ENCODE results near the gene RPE.

RPE gene

DNA sequence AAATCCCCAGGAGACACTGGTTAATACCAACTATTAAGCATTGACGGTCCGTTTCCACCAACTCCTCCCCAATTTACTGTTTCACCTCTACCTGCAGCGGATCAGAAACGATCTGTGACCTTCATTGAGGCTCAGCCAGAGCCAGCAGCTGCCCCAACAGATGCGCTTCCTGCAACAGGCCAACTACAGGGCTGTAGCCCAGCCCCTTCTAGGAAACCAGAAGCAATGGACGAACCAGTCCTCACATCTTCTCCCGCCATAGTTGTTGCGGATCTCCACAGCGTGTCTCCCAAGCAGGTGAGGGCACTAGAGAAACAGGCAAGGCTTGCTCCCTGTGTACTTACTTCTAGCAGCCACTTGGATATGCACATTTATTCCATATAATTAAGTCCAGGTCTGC lies 8.5 kb upstream of the RPE start:
- no peak for DNase-seq
- in situ Hi-C loops (cut with HindIII; ENCODE audit: low pct_ligation_motif_present, low pct_unique_long_range_greater_than_20kb, low sequenced_read_pairs): no loop called here

DNA sequence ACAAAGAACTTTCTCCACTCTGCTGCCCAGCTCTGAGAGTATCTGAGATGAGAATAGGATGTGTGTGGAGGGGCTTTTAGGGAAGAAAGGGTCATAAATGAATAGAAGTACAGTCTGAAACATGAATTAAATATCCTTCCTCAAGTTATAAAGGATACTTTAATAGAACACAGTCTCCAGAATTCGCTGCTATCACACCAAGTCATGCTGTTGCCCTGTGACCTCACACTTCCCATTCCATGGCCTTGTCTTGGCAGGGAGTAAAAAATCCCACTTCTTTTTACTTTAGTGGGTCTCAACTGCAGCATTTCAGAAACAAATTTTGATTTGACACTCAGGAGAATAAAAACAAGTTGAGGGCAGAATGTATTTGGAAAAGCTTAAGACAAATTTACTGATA lies 3.8 kb upstream of the RPE start:
- in situ Hi-C loops (cut with HindIII; ENCODE audit: low pct_ligation_motif_present, low pct_unique_long_range_greater_than_20kb, low sequenced_read_pairs): no loop called here
- DNase-seq: no peak

DNA sequence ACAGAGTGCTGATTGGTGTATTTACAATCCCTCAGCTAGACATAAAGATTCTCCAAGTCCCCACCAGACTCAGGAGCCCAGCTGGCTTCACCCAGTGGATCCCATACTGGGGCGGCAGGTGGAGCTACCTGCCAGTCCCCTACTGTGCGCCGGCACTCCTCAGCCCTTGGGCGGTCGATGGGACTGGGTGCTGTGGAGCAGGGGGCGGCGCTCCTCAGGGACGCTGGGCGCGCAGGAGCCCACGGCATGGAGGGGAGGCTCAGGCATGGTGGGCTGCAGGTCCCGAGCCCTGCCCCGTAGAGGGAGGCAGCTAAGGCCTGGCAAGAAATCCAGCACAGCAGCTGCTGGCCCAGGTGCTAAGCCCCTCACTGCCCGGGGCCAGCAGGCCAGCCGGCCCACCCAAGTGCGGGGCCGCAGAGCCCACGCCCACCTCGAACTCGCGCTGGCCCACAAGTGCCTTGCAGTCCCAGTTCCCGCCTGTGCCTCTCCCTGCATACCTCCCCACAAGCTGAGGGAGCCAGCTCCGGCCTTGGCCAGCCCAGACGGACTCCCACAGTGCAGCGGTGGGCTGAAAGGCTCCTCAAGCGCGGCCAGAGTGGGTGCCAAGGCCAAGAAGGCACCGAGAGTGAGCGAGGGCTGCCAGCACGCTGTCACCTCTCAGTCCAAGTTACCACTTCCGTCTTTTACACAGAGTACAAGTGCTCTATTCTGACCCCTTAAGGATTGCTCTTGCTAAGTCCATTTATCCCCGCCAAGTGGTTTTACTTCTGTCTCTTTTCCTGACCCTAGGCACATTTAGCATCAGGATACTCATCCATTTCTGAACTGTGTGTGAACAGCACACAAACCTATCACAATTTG lies 1.7 kb upstream of the RPE start:
- in situ Hi-C loops (cut with HindIII; ENCODE audit: low pct_ligation_motif_present, low pct_unique_long_range_greater_than_20kb, low sequenced_read_pairs): no loop called here
- no peak for DNase-seq

DNA sequence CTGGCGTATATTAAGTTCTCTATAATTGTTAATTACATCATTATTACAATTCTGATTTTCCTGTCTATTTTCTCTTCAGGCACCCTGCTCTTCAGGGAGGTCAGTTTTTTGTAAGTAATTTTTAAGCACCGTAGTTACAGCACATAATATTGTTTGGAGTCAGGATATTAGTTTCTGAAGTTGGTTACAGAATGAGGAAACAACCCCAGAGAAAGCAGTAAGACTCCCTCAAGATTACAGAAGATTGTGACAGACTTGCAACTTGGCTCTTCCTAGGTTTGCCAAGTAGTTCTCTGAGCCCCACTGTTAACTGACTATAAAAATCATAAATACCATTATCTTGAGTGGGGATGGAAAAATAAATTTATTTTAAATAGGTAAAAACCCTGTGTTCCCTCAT lies 921 bp downstream of the RPE start:
- in situ Hi-C loops (cut with HindIII; ENCODE audit: low pct_ligation_motif_present, low pct_unique_long_range_greater_than_20kb, low sequenced_read_pairs): no loop called here
- DNase-seq: no peak

DNA sequence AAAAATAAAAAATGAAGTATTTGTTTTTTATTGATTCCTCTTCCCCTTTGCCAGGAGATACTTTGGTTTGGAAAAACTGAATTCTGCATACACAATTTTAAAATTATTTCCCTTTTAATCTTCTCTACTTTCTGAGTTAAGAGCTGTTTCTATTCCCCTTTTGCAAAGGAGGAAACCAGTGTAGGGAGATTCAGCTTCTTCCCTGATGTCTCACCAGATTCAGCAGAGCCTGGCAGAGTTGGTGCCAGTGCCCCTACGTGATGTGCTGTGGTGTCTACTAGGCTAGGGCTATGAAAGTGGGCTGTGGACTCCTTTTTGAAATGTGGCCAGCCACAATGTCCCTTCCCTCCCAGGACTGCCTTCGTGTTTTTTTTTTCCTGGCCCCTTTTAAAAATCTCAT lies 2.4 kb downstream of the RPE start:
- in situ Hi-C loops (cut with HindIII; ENCODE audit: low pct_ligation_motif_present, low pct_unique_long_range_greater_than_20kb, low sequenced_read_pairs): no loop called here
- no peak for DNase-seq

DNA sequence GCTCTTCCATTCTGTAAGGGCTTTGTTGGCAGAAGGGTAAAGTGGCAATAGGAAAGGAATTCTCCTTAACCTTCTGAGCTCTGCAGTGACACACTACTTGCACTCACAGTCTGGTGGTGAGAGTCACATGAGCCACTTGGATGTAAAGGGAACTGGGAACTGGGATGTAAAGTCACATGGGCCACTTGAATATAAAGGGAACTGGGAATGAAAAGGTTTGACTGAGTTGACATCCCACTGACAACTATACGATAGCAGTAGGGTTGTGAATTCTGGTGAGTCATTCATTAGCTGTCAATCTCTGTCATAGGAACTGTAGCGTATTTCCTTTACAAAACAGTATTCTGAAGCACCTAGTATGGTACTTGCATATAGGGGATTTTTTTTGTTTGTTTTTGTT lies 5.5 kb downstream of the RPE start:
- in situ Hi-C loops (cut with HindIII; ENCODE audit: low pct_ligation_motif_present, low pct_unique_long_range_greater_than_20kb, low sequenced_read_pairs): no loop called here
- DNase-seq: no peak

DNA sequence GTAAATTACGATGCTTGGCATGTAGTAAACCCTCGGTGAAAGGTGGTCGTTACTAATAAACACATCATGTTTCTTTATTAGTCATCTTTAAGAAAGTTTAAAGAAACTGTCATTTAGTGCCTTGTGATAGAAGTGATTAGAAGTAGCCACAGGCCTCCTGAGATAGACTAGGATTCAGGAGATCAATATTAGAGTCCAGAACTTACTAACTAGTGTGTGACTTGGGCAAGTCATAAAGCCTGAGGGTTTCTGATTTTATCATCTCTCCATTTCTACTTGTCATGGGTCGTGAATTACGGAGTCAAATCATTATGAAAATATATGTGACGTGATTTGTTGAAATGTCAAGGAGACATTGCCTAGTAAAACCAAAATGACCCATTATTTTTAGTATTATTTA lies 6.7 kb downstream of the RPE start:
- in situ Hi-C loops (cut with HindIII; ENCODE audit: low pct_ligation_motif_present, low pct_unique_long_range_greater_than_20kb, low sequenced_read_pairs): no loop called here
- DNase-seq: no peak

DNA sequence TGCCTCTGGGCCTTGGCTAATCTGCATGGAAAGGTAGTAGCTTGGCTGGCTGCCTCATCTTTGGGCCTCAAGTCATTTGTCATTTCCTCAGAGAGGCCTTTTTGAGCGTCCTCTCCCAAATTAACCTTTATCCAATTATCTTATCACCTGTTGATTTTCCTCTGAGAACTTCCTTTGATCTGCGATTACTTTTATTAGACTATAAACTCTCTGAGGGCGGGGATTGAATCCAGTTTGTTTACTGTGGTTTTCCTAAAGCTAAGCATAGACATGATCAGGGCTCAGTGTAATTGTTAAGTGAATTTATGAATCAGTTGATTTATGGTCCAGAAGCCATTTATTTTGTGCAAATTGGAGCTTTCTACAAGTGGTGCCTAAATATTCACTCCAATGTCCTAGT lies 7.5 kb downstream of the RPE start:
- no peak for DNase-seq
- in situ Hi-C loops (cut with HindIII; ENCODE audit: low pct_ligation_motif_present, low pct_unique_long_range_greater_than_20kb, low sequenced_read_pairs): no loop called here

DNA sequence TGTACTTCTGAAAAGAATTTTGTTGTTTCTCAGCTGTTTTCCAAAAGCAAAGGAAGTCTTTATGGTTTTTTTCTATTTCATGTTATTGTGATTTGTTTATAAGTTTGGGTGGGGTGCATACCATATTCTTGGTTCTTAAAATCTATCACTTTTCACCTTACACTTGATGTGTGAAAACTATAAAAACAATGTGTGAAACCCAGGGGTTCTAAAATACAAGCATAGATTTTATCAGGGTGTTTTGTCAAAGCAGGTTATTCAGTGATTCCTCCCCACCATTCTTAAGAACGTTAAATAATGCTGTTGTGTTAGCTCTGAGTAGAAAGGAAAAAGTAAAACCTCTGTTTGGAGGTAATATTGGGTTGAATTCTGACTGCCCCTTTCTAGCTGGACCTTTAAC lies 17.7 kb downstream of the RPE start:
- in situ Hi-C loops (cut with HindIII; ENCODE audit: low pct_ligation_motif_present, low pct_unique_long_range_greater_than_20kb, low sequenced_read_pairs): no loop called here
- no peak for DNase-seq

DNA sequence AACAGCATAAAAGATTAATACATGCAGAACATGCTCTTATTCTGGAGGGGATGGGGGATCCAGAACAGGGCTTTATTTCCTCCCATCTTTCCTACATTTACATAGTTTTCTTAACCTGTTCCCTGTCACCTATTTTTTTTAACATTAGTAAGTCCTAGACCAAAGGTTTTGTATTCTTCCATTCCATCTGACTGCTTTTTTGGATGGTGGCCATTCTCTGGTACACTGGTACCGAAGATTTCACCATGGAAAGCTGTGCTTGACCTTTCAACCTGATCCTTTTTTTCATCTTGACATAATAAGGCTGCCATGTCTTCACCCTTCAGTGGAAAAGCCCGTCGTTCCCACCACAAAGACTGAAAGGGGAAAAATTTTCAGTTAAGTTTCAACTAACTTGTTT lies 20.4 kb downstream of the RPE start:
- no peak for DNase-seq
- in situ Hi-C loops (cut with HindIII; ENCODE audit: low pct_ligation_motif_present, low pct_unique_long_range_greater_than_20kb, low sequenced_read_pairs): no loop called here

DNA sequence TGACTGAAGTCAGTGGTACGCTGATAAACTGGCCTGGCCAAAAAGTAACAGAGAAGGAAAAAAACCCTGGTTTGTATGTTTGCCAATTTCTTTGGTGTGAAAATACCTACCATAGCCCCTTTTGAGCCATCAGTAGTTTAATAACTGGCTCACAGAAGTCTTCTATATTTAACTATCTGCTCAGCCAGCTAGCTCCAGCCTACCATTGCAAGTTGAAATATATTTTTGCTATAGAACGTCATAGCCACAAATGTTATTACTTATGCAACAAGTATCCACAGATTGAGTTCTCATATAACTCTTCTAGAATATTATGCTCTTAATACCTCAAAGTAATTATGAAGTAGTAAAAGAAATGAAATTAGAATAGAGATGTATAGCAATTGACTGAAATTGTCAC lies 25.2 kb downstream of the RPE start:
- DNase-seq: no peak
- in situ Hi-C loops (cut with HindIII; ENCODE audit: low pct_ligation_motif_present, low pct_unique_long_range_greater_than_20kb, low sequenced_read_pairs): no loop called here

DNA sequence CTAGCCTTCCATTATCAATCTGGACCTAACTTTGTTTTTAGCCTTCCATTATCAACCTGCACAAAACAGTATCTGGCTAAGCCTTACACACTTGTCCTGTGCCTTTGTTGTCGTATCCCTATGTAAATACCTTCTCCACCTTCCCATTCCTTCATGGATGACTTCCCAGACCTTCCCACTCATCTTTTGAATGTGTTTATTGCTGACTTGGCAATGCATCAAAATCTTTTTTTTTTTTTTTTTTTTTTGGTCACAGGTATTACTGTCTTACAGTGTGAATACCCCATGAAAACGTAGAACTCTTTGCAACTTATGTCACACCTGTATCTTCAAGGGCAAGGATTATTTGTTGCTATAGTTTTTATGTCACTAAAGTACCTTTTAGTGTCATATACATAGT lies 25.7 kb downstream of the RPE start:
- in situ Hi-C loops (cut with HindIII; ENCODE audit: low pct_ligation_motif_present, low pct_unique_long_range_greater_than_20kb, low sequenced_read_pairs): no loop called here
- no peak for DNase-seq

DNA sequence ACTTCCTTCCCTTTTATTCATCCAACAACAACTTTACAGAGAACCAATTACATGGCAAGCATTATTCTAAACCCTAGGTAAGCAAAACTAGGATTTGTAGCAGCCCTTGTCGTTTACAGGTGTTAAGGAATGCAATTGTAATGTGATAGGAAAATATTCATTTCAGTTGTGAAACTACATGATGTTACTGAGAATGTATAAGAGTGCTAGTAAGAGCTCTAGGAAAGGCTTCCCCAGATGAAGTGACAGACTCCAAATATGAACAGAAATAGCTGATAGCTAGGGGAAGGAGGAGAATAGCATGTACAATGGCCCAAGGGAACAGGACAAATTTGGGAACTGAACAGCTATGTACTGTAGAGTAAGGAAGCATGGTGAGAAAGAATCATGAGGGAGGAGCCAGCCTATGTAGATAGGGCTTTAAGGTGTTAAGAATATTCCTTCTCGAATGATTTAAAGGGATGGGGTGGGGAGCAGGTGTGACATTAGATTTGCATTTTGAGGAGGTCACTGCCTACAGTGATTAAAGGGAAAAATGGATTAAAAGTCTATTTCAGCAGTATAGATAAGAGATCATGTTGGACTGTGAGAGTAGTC lies 31.7 kb downstream of the RPE start:
- no peak for DNase-seq
- in situ Hi-C loops (cut with HindIII; ENCODE audit: low pct_ligation_motif_present, low pct_unique_long_range_greater_than_20kb, low sequenced_read_pairs): no loop called here

DNA sequence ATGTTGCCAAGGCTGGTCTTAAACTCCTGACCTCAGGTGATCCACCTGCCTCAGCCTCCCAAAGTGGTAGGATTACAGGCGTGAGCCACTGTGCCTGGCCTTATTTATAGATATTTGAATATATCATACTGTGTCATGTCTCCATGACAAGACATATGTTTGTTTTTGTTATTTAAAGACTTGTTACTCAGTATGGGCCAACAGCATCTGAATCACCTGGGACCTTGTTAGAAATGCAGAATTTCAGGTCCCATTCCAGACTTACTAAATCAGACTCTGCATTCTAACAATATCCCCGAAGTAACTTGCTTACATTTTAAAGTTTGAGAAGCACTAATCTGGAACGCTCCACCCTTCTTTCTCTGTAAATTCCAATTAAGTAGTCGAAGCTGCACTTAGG lies 33.2 kb downstream of the RPE start:
- in situ Hi-C loops (cut with HindIII; ENCODE audit: low pct_ligation_motif_present, low pct_unique_long_range_greater_than_20kb, low sequenced_read_pairs): no loop called here
- DNase-seq: no peak

DNA sequence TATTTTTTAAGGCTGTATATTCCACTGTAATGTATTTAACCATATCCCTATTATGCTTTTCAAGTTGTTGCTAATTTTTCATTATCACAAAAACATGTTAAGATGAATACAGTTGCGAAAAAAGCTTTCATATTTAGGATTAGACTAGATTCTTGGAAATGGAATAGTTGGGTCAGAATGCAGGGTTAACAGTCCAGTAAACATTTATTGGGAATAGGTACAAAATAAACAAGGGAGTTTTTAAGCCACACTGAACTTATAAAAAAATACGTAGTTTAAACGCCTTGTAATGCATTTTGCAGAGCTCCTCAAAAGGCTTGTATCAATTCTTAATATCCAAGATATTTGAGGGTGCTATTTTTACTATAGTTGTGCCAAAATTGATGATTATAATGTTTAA lies 35.6 kb downstream of the RPE start:
- DNase-seq: no peak
- in situ Hi-C loops (cut with HindIII; ENCODE audit: low pct_ligation_motif_present, low pct_unique_long_range_greater_than_20kb, low sequenced_read_pairs): no loop called here

DNA sequence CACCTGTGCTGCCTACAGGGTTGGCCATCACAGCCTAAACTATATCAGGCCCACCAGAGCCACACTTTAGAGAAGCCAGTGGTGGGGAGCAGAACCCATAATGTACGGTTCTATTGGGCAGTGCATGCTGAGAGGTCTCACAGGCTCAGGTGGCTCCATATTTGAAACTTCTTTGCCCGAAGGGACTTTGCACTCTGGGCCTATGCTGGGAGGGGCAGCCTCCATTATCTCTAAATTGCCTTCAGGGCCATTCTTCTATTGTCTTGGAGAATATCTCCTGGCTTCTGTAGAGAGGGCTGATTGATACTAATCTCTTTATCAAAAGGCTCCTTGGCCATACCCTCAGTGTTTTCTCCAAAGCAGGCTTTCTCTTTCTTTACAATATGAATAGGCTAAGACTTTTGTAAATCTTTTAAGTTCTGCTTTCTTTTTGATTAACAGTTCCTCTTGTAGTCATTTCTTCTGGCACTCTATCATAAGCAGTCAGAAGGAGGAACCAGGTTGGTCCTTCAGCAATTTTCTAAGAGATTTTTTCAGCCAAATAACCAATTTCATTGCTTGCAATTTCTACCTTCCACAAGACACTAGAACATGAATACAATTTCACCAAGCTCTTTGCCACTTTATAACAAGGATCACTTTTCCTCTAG lies 44.5 kb downstream of the RPE start:
- in situ Hi-C loops (cut with HindIII; ENCODE audit: low pct_ligation_motif_present, low pct_unique_long_range_greater_than_20kb, low sequenced_read_pairs): no loop called here
- DNase-seq: no peak

DNA sequence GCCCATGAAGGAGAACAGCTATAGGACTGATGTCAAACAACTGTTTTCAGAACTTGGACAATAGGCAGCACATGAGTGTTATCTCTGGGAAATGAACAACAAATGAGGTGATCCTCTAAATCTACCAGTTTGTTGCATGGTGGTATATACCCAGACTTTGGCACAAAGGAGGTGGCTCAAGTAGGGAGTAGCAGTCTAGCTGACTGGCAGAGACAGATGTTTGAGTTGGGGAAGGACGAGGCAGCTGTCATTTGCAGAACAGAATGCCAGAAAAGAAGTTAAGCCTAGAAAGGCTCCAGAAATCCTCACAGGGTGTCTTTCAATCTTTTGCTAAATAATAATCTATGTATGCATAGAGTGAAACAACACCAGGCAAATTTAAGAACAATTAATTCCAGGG lies 47.4 kb downstream of the RPE start:
- in situ Hi-C loops (cut with HindIII; ENCODE audit: low pct_ligation_motif_present, low pct_unique_long_range_greater_than_20kb, low sequenced_read_pairs): no loop called here
- no peak for DNase-seq

DNA sequence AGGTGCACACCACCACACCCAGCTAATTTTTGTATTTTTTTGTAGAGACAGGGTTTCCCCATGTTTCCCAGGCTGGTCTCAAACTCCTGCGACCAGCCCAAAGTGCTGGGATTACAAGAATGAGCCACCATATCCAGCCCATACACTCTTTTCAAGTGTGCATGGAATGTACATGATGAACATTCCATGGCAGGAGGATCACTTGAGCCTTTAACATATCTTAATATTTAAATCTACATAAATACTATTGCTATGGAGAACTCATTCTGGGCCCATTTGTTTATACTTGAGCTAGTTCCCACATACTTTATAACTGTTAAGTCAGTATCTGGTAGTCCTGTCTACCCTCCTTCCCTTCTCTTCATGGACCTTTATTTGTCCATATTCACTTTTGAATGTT lies 48.4 kb downstream of the RPE start:
- DNase-seq: no peak
- in situ Hi-C loops (cut with HindIII; ENCODE audit: low pct_ligation_motif_present, low pct_unique_long_range_greater_than_20kb, low sequenced_read_pairs): no loop called here

DNA sequence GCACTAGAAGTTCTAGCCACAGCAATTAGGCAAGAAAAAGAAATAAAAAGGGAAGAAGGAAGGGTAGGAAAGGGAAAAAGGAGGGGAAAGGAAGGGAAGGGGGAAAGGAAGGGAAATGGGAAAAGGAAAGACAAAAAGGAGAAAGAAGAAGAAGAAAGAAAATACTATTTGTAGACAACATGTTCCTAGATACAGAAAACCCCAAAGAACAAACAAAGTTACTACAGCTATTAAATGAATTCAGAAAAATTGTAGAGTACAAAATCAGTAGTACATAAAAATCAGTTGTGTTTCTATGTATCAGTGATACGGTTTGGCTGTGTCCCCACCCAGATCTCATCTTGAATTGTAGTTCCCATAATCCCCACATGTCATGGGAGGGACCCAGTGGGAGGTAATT lies 52.3 kb downstream of the RPE start:
- no peak for DNase-seq
- in situ Hi-C loops (cut with HindIII; ENCODE audit: low pct_ligation_motif_present, low pct_unique_long_range_greater_than_20kb, low sequenced_read_pairs): no loop called here

DNA sequence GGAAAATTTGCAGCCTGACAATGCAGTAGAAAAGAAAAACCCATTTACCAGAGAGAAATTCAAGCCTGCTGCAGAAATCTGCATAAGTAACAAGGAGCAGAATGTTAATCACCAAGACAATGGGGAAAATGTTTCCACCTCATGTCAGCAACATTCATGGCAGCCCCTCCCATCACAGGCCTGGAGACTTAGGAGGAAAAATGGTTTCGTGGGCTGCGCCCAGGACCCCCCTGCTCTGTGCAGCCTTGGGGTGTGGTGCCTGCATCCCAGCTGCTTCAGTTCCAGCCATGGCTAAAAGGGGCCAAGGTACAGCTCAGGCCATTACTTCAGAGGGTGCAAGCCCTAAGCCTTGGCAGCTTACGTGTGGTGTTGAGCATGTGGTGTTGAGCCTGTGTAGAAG lies 53.4 kb downstream of the RPE start:
- DNase-seq: no peak
- in situ Hi-C loops (cut with HindIII; ENCODE audit: low pct_ligation_motif_present, low pct_unique_long_range_greater_than_20kb, low sequenced_read_pairs): no loop called here
